Measurements from ENCODE around the gene HAPSTR1. TPM values are rescaled to one million over a fixed set of nuclear protein-coding genes. Genes with fewer than 3 reads are reported as not detected.

Gene HAPSTR1
- total RNA-seq, 2 experiments from 2014 or later: 71.6 to 72.2 TPM

- no peak overlapping the region for H3K27ac Mint-ChIP-seq
- H3K27me3 Mint-ChIP-seq: peaks cover 5% of the 10 kb centered on the region
- no peaks in the 10 kb centered on the region for H3K9me3 Mint-ChIP-seq
- ATAC-seq (ENCODE audit: low read depth) (no peak), DNase-seq (no peak)
- H3K4me1 Mint-ChIP-seq: peaks cover 3% of the 10 kb centered on the region
- H3K4me3 Mint-ChIP-seq: no peak overlapping the region
- no peaks in the 10 kb centered on the region for H3K36me3 Mint-ChIP-seq
- POLR2A ChIA-PET: no interaction called here
Observed at GRCh38 chr16:9055661-9056060, 35.8 kb upstream of the HAPSTR1 start.

- Mint-ChIP-seq H3K27ac (no peak overlapping the region), H3K9me3 (no peaks in the 10 kb centered on the region), H3K4me3 (no peak overlapping the region), H3K4me1 (peaks cover 5% of the 10 kb centered on the region), H3K36me3 (no peaks in the 10 kb centered on the region), H3K27me3 (peaks cover 5% of the 10 kb centered on the region)
- POLR2A ChIA-PET: no interaction called here
- ATAC-seq (ENCODE audit: low read depth): no peak
- no peak for DNase-seq
Observed at GRCh38 chr16:9056061-9056460, 35.4 kb upstream of the HAPSTR1 start.

GRCh38 chr16:9058211-9058610 is 33.2 kb upstream of the HAPSTR1 start:
- POLR2A ChIA-PET: no interaction called here
- Mint-ChIP-seq H3K4me3 (no peak overlapping the region), H3K36me3 (no peaks in the 10 kb centered on the region), H3K27me3 (peaks cover 2% of the 10 kb centered on the region), H3K27ac (no peak overlapping the region), H3K4me1 (peaks cover 10% of the 10 kb centered on the region), H3K9me3 (no peaks in the 10 kb centered on the region)
- ATAC-seq (ENCODE audit: low read depth) (no peak), DNase-seq (no peak)

GRCh38 chr16:9060225-9060624 is 31.2 kb upstream of the HAPSTR1 start:
- Mint-ChIP-seq H3K4me1 (peaks cover 9% of the 10 kb centered on the region), H3K36me3 (no peaks in the 10 kb centered on the region), H3K9me3 (no peaks in the 10 kb centered on the region), H3K4me3 (no peak overlapping the region), H3K27ac (no peak overlapping the region), H3K27me3 (peaks cover 4% of the 10 kb centered on the region)
- POLR2A ChIA-PET: interaction anchor here (0.8 kb wide), 2 partner anchors 13 to 32 kb away, joined by 3 read pairs; no protein-coding TSS in a partner anchor
- DNase-seq: no peak
- no peak for ATAC-seq (ENCODE audit: low read depth)

- ATAC-seq (ENCODE audit: low read depth) (peak; percentile 77), DNase-seq (no peak)
- POLR2A ChIA-PET: interaction anchor here (0.6 to 1.8 kb wide), 3 partner anchors 29 to 1324 kb away, joined by 3 to 11 read pairs (median 3); partner anchors contain the start of gene HAPSTR1
- peaks cover 4% of the 10 kb centered on the region for H3K27me3 Mint-ChIP-seq
- H3K4me3 Mint-ChIP-seq: peak overlapping the region; percentile 62
- H3K9me3 Mint-ChIP-seq: no peaks in the 10 kb centered on the region
- no peaks in the 10 kb centered on the region for H3K36me3 Mint-ChIP-seq
- H3K27ac Mint-ChIP-seq: peak overlapping the region; percentile 40
- peaks cover 9% of the 10 kb centered on the region for H3K4me1 Mint-ChIP-seq
Observed at GRCh38 chr16:9061358-9061813, 30.1 kb upstream of the HAPSTR1 start.

- H3K36me3 Mint-ChIP-seq: no peaks in the 10 kb centered on the region
- H3K27ac Mint-ChIP-seq: no peak overlapping the region
- POLR2A ChIA-PET: interaction anchor here (1.8 kb wide), 1 partner anchor 28 kb away, joined by 11 read pairs; the partner anchor contains the start of gene HAPSTR1
Observed at GRCh38 chr16:9062301-9062700, 29.1 kb upstream of the HAPSTR1 start.

GRCh38 chr16:9065077-9065476 is 26.4 kb upstream of the HAPSTR1 start:
- no peak overlapping the region for H3K4me3 Mint-ChIP-seq
- H3K27me3 Mint-ChIP-seq: peaks cover 2% of the 10 kb centered on the region
- peaks cover 3% of the 10 kb centered on the region for H3K36me3 Mint-ChIP-seq
- no peak overlapping the region for H3K27ac Mint-ChIP-seq
- no peak for ATAC-seq (ENCODE audit: low read depth)
- POLR2A ChIA-PET: no interaction called here
- no peaks in the 10 kb centered on the region for H3K9me3 Mint-ChIP-seq
- no peak for DNase-seq
- H3K4me1 Mint-ChIP-seq: peaks cover 19% of the 10 kb centered on the region

More at GRCh38 chr16:9062301-9062700, 29.1 kb upstream of the HAPSTR1 start:
- Mint-ChIP-seq H3K27me3 (peaks cover 4% of the 10 kb centered on the region), H3K9me3 (no peaks in the 10 kb centered on the region), H3K4me3 (no peak overlapping the region), H3K4me1 (peaks cover 9% of the 10 kb centered on the region)
- ATAC-seq (ENCODE audit: low read depth): no peak
- no peak for DNase-seq

GRCh38 chr16:9068886-9069285 is 22.6 kb upstream of the HAPSTR1 start:
- Mint-ChIP-seq H3K9me3 (no peaks in the 10 kb centered on the region), H3K4me1 (peaks cover 24% of the 10 kb centered on the region), H3K27ac (peak overlapping the region; percentile 68), H3K36me3 (peaks cover 6% of the 10 kb centered on the region), H3K27me3 (no peaks in the 10 kb centered on the region), H3K4me3 (no peak overlapping the region)
- POLR2A ChIA-PET: interaction anchor here (1.2 to 2.0 kb wide), 2 partner anchors 9 to 23 kb away, joined by 5 to 7 read pairs; partner anchors contain the start of gene HAPSTR1
- DNase-seq: no peak
- ATAC-seq (ENCODE audit: low read depth): no peak

- peaks cover 6% of the 10 kb centered on the region for H3K36me3 Mint-ChIP-seq
- no peak overlapping the region for H3K4me3 Mint-ChIP-seq
- POLR2A ChIA-PET: interaction anchor here (2.0 kb wide), 1 partner anchor 21 kb away, joined by 7 read pairs; the partner anchor contains the start of gene HAPSTR1
- H3K27me3 Mint-ChIP-seq: no peaks in the 10 kb centered on the region
- ATAC-seq (ENCODE audit: low read depth) (no peak), DNase-seq (no peak)
- H3K4me1 Mint-ChIP-seq: peaks cover 24% of the 10 kb centered on the region
- H3K27ac Mint-ChIP-seq: no peak overlapping the region
- H3K9me3 Mint-ChIP-seq: no peaks in the 10 kb centered on the region
Observed at GRCh38 chr16:9070254-9070653, 21.2 kb upstream of the HAPSTR1 start.

GRCh38 chr16:9071377-9071776 is 20.1 kb upstream of the HAPSTR1 start:
- ATAC-seq (ENCODE audit: low read depth) (no peak), DNase-seq (no peak)
- no peak overlapping the region for H3K4me3 Mint-ChIP-seq
- peak overlapping the region; percentile 94 for H3K27ac Mint-ChIP-seq
- no peaks in the 10 kb centered on the region for H3K27me3 Mint-ChIP-seq
- H3K36me3 Mint-ChIP-seq: peaks cover 6% of the 10 kb centered on the region
- peaks cover 25% of the 10 kb centered on the region for H3K4me1 Mint-ChIP-seq
- no peaks in the 10 kb centered on the region for H3K9me3 Mint-ChIP-seq
- POLR2A ChIA-PET: interaction anchor here (0.7 to 11.3 kb wide), 3 partner anchors 19 to 200 kb away, joined by 3 to 227 read pairs (median 4); partner anchors contain the start of gene HAPSTR1

- H3K36me3 Mint-ChIP-seq: peaks cover 12% of the 10 kb centered on the region
- H3K27ac Mint-ChIP-seq: peak overlapping the region; percentile 94
- peaks cover 36% of the 10 kb centered on the region for H3K4me1 Mint-ChIP-seq
- peak overlapping the region; percentile 73 for H3K4me3 Mint-ChIP-seq
- DNase-seq: no peak
- POLR2A ChIA-PET: interaction anchor here (0.6 to 11.3 kb wide), 4 partner anchors 12 to 204 kb away, joined by 3 to 227 read pairs (median 5); partner anchors contain the start of genes CARHSP1 and HAPSTR1
- peaks cover 1% of the 10 kb centered on the region for H3K9me3 Mint-ChIP-seq
- H3K27me3 Mint-ChIP-seq: no peaks in the 10 kb centered on the region
- ATAC-seq (ENCODE audit: low read depth): peak; percentile 66
Observed at GRCh38 chr16:9072806-9073341, 18.6 kb upstream of the HAPSTR1 start.

- no peaks in the 10 kb centered on the region for H3K27me3 Mint-ChIP-seq
- peaks cover 10% of the 10 kb centered on the region for H3K9me3 Mint-ChIP-seq
- H3K36me3 Mint-ChIP-seq: peaks cover 15% of the 10 kb centered on the region
- DNase-seq (no peak), ATAC-seq (ENCODE audit: low read depth) (no peak)
- POLR2A ChIA-PET: interaction anchor here (11.3 kb wide), 1 partner anchor 15 kb away, joined by 227 read pairs; the partner anchor contains the start of gene HAPSTR1
- H3K4me3 Mint-ChIP-seq: no peak overlapping the region
- H3K27ac Mint-ChIP-seq: peak overlapping the region; percentile 8
- H3K4me1 Mint-ChIP-seq: peaks cover 37% of the 10 kb centered on the region
Observed at GRCh38 chr16:9075299-9076071, 16.0 kb upstream of the HAPSTR1 start.

- H3K27ac Mint-ChIP-seq: peak overlapping the region; percentile 86
- peaks cover 17% of the 10 kb centered on the region for H3K36me3 Mint-ChIP-seq
- no peaks in the 10 kb centered on the region for H3K27me3 Mint-ChIP-seq
- peaks cover 39% of the 10 kb centered on the region for H3K4me1 Mint-ChIP-seq
- H3K4me3 Mint-ChIP-seq: peak overlapping the region; percentile 44
- DNase-seq: no peak
- peaks cover 10% of the 10 kb centered on the region for H3K9me3 Mint-ChIP-seq
- ATAC-seq (ENCODE audit: low read depth): no peak
- POLR2A ChIA-PET: interaction anchor here (0.5 to 11.3 kb wide), 4 partner anchors 9 to 209 kb away, joined by 5 to 227 read pairs (median 12); partner anchors contain the start of genes CARHSP1 and HAPSTR1
Observed at GRCh38 chr16:9077091-9077809, 14.2 kb upstream of the HAPSTR1 start.

Data from activated naive CD8-positive, alpha-beta T cell treated with anti-CD3 and anti-CD28 coated beads, Interleukin-2, amount 10 ng/mL, durations not matched to agents 7 days and 5 days (primary cell).